Measurements from ENCODE around the gene IDH2. TPM values are rescaled to one million over a fixed set of nuclear protein-coding genes. Genes with fewer than 3 reads are reported as not detected.
"Not testable (repeated sequence)": the region's sequence is repeated elsewhere in the genome, so short reads cannot be mapped to it uniquely, and the experiment has no call there.

IDH2 gene
- total RNA-seq, 1 experiment from 2014 or later, result 33.3 TPM

DNA sequence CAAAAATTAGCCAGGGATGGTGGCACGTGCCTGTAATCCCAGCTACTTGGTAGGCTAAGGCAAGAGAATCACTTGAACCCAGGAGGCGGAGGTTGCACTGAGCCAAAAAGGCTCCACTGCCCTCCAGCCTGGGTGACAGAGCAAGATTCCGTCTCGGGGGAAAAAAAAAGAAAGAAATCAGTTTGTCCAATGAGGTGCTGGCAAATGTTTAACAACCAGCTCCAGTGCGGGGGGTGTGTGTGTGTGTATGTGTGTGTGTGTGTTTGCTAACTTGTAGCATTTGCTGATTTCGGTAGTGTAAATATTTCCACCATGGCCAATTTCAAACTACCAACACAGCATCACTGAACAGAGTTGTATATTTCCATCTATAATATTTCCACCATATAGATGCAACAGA, 23.8 kb upstream of the IDH2 start:
- DNase-seq (ENCODE audit: low read depth, low spot score), result no peak
- in situ Hi-C loops (cut with HindIII; ENCODE audit: low pct_unique_long_range_greater_than_20kb, low sequenced_read_pairs), result no loop called here

GRCh38 chr15:90124507-90124906, 22.2 kb upstream of the IDH2 start:
- in situ Hi-C loops (cut with HindIII; ENCODE audit: low pct_unique_long_range_greater_than_20kb, low sequenced_read_pairs), result no loop called here
- no peak for DNase-seq (ENCODE audit: low read depth, low spot score)

- in situ Hi-C loops (cut with HindIII; ENCODE audit: low pct_unique_long_range_greater_than_20kb, low sequenced_read_pairs), result no loop called here
Observed at GRCh38 chr15:90121086-90121485, 18.8 kb upstream of the IDH2 start.

DNA sequence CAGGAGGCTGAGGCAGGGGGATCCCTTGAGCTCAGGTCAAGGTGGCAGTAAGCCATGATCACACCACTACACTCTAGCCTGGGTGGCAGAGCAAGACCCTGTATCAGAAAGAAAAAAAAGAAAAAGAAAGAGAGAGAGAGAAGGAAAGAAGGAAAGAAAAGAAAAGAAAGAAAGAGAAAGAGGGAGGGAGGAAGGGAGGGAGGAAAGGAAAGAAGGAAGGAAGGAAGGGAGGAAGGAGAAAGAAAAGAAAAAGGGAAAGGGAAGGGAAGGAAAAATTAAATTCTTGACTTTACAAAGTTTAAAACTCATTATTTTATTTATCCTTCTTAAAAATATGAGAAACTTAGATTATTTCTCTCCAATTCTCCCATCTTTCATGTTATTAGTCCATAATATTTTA, 17.1 kb upstream of the IDH2 start:
- no peak for DNase-seq (ENCODE audit: low read depth, low spot score)
- in situ Hi-C loops (cut with HindIII; ENCODE audit: low pct_unique_long_range_greater_than_20kb, low sequenced_read_pairs), result no loop called here

More at GRCh38 chr15:90121086-90121485, 18.8 kb upstream of the IDH2 start:
- no peak for DNase-seq (ENCODE audit: low read depth, low spot score)

DNA sequence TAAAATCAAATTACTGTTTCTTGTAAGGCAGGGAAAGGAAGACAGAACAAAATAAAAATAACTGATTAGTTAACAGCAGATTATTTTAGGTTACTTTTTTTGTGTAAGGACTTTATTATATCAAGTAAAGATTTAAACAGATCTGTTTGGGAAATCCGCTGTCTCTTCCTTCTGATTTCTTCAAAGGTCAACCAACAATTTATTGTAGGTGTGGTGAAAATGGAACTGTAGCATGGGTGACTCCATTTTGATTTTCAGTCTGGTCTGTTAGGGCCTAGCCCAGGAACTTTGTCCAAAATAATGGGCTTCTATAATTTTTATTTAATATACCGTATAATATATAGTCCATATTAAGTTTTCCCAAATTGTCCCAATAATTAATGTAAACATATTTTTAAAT, 13.5 kb upstream of the IDH2 start:
- DNase-seq (ENCODE audit: low read depth, low spot score), result no peak
- in situ Hi-C loops (cut with HindIII; ENCODE audit: low pct_unique_long_range_greater_than_20kb, low sequenced_read_pairs), result no loop called here

- in situ Hi-C loops (cut with HindIII; ENCODE audit: low pct_unique_long_range_greater_than_20kb, low sequenced_read_pairs), result no loop called here
- DNase-seq (ENCODE audit: low read depth, low spot score), result no peak
Observed at GRCh38 chr15:90114451-90114901, 12.2 kb upstream of the IDH2 start.

- in situ Hi-C loops (cut with HindIII; ENCODE audit: low pct_unique_long_range_greater_than_20kb, low sequenced_read_pairs), result no loop called here
- no peak for DNase-seq (ENCODE audit: low read depth, low spot score)
Observed at GRCh38 chr15:90113166-90113565, 10.9 kb upstream of the IDH2 start.

DNA sequence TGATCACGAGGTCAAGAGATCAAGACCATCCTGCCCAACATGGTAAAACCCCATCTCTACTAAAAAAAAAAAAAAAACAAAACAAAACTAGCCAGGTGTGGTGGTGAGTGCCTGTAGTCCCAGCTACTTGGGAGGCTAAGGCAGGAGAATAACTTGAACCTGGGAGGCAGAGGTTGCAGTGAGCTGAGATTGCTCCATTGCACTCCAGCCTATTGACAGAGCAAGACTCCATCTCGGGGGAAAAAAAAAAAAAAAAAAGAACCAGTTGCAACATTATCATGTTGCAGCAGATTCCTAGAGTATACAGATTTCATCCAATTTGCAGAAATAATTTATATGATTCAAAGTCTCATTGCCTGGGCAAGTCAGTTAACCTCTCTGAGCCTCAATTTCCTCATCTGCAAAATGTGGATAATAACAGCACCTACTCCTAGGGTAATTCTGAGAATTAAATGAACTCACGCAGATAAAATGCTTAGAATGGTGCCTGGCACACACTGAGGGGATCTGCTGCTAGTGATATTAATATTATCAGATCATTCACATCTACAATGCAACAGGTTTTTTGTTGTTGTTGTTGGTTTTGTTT, 7.0 kb upstream of the IDH2 start:
- DNase-seq (ENCODE audit: low read depth, low spot score); in situ Hi-C loops (cut with HindIII; ENCODE audit: low pct_unique_long_range_greater_than_20kb, low sequenced_read_pairs): not testable (repeated sequence)

DNA sequence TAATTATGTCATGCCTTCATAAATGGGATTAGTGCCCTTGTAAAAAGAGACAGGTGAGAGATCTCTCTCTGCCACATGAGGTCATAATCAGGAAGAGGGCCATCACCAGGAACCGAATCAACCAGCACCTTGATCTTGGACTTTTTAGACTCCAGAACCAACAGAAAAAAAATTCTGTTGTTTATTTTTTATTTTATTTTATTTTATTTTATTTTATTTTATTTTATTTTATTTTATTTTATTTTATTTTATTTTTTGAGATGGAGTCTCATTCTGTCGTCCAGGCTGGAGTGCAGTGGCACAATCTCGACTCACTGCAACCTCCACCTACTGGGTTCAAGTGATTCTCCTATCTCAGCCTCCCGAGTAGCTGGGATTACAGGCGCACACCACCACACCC, 5.8 kb upstream of the IDH2 start:
- DNase-seq (ENCODE audit: low read depth, low spot score); in situ Hi-C loops (cut with HindIII; ENCODE audit: low pct_unique_long_range_greater_than_20kb, low sequenced_read_pairs): not testable (repeated sequence)

- in situ Hi-C loops (cut with HindIII; ENCODE audit: low pct_unique_long_range_greater_than_20kb, low sequenced_read_pairs), result no loop called here
- DNase-seq (ENCODE audit: low read depth, low spot score), result peak; percentile 51
Observed at GRCh38 chr15:90106522-90107117, 4.4 kb upstream of the IDH2 start.

GRCh38 chr15:90105521-90105920, 3.3 kb upstream of the IDH2 start:
- DNase-seq (ENCODE audit: low read depth, low spot score), result no peak
- in situ Hi-C loops (cut with HindIII; ENCODE audit: low pct_unique_long_range_greater_than_20kb, low sequenced_read_pairs), result no loop called here

DNA sequence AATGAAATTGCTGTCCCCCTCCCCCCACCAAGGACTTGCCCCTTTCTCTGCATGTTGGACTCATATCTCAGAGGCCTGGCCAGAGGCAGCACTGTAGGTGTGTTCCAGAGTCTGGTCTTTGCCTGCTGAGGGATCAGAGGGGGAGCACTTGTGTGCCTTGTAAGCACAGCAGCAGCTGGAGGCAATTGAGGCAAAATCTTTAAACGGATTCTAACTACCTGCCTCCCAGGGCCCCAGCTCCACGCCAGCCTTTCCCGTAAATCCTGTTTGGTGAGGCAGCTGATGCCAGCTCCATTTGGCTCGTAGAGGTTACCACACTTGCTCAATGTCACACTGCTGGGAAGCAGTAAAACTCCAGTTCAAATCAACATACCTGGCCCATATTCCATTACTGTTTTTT, 2.3 kb upstream of the IDH2 start:
- DNase-seq (ENCODE audit: low read depth, low spot score), result no peak
- in situ Hi-C loops (cut with HindIII; ENCODE audit: low pct_unique_long_range_greater_than_20kb, low sequenced_read_pairs), result no loop called here

DNA sequence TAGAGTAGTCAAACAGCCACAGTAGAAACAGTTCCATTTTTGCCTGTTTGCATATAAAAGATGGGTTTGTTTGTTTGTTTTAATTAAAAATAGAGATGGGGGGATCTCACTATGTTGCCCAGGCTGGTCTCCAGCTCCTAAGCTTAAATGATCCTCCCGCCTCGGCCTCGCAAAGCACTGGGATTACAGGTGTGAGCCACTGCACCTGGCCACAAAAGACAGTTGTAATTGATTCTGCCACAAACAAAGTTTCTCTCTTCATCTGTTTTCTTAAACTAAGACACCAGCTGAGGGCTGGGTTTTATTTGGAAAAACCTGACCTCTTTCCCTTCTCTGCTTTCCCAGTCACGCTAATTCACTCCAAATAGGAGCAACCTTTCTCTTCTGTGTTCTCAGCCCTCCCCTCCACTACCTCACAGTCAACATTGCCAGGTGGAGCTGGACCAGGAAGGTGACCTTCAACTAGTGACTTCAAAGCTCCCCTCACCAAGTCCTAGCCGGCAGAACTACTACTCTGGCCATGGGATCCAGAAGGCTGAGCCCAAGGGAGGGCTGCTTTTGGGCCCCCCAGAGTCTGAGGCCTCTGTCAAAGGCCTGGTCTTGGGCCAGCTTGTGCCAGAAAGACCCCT, 1.5 kb upstream of the IDH2 start:
- no peak for DNase-seq (ENCODE audit: low read depth, low spot score)
- in situ Hi-C loops (cut with HindIII; ENCODE audit: low pct_unique_long_range_greater_than_20kb, low sequenced_read_pairs), result no loop called here

DNA sequence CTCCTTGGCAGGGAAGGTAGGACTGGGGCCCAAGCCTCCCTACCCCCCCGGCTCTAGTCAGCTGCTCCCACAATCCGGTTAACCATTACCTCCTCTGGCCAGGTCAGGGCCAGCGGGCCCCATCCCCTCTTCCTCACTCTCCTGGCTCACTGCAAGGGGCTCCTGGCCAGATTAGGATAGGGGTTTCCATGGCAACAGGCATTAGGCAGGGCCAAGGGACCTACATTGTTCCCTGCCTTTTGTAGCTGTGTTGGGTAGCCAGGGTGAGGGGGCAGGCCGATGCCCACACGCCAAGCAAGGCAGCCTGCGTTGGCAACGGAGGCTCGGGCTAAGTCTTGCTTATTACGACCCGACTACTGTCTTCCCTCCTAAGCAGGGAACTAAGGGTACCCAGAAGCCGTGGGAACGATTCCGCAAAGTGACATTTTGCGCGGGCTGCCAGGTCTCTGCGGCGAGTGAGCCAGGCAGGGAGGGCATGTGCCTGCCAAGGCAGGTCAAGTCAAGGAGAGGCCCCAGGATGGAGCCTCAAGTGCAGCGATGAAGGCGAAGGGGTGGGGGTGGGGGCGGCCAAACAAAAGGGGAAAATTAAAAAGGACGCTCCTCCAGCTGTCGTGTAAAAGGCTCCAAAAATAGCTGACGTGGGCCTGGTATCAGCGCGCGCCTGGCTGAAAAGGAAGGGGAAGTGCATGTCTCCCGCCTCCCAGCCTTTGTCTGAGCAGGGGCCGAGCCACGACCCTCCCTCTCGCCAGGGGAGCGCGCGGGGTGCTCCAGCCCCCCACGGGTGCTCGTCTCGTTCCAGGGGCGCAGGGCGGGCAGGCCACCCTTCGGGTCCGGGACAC, 919 bp downstream of the IDH2 start:
- DNase-seq (ENCODE audit: low read depth, low spot score), result no peak
- in situ Hi-C loops (cut with HindIII; ENCODE audit: low pct_unique_long_range_greater_than_20kb, low sequenced_read_pairs), result no loop called here

DNA sequence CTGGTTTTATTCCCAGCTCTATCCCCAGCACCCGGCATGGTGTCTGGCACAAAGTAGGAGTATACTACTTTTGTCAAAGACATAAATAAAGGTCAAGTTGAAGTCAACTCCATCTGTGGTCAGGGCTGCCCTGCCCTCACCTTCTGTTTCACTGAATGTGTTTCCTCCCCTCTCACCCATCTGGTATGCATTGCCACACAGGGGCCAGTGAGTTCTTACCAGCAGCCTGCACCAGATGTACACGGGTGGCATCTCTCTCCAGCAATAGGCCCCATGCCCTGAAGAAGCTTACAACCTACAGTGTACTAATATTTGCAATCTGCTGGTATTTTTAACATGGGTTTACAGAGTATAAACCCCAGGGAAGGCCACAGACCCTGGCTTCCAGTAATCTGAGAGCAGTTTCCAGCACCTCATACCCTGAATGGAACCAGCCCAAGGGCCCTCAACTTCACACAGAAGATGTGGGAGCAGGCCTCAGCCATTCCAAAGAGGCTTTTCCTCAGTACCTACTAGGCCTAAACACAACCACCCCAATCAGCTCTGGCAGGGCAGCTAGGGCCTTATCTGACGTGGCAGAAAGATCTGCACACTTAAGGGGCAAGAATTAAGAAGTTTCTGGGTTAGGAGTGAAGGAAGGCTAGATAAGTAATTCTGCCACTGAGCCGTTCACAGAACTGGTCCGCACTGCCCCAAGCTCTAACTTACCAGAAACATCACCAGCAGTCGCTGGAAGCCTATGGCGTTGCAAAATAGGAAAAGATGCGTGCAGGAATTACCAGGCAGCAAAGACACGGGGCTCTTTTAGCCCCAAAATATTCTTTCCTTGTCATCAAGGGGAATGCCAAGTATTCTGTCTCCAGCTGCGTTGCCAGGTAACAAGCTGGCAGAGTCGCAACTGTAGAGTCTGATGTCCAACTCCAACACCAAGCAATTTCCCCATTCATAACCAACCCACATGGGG, 2.1 kb downstream of the IDH2 start:
- no peak for DNase-seq (ENCODE audit: low read depth, low spot score)
- in situ Hi-C loops (cut with HindIII; ENCODE audit: low pct_unique_long_range_greater_than_20kb, low sequenced_read_pairs), result no loop called here

DNA sequence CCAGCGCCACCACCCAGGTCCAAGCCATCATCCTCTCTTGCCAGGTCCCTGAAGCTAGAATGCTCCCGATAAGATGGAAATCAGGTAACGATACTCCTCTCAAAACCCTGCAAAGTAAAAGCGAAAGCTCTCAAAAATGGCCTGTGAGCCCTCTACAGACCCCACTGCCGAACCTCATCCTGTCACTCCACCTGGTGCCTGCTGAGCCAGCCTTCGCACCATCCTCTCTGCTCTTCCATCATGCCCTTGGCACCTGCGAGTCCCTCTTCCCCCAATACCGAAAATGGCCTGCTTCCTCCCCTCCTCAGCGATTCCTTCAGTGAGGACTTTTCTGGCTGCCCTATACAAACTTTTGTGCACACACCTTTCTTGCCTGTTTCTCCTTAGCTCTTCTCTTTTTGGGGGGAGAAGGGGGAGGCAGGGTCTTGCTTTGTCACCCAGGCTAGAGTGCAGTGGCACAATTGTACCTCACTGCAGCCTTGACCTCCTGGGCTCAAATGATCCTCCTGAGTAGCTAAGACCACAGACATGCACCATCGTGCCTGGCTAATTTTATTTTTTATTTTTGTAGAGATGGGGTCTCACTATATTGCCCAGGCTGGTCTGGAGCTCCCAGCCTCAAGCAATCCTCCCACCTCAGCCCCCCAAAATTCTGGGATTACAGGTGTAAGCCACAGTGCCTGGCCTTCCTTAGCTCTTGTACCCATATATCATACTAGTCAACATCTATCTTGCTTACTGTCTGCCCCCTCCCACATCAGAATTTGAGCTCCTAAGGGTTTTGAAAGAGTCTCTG, 3.0 kb downstream of the IDH2 start:
- in situ Hi-C loops (cut with HindIII; ENCODE audit: low pct_unique_long_range_greater_than_20kb, low sequenced_read_pairs), result no loop called here
- no peak for DNase-seq (ENCODE audit: low read depth, low spot score)

DNA sequence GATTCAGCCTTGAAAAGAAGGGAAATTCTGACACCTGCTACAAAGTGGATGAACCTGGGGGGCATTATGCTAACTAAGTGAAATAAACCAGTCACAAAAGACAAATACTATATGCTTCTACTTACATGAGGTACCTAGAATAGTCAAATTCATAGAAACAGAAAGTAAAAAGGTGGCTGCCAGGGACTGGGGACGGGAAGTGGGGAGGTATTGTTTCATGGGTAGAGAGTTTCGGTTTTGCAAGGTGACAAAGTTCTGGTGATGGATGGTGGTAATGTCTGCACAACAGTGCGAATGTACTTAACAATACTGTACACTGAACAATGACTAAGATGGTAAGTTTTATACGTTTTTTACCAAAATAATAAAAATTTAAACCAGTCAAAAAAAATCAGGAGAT, 4.8 kb downstream of the IDH2 start:
- in situ Hi-C loops (cut with HindIII; ENCODE audit: low pct_unique_long_range_greater_than_20kb, low sequenced_read_pairs), result no loop called here
- DNase-seq (ENCODE audit: low read depth, low spot score), result no peak
